ENCODE results near the gene ERH. TPM values are rescaled to one million over a fixed set of nuclear protein-coding genes. Genes with fewer than 3 reads are reported as not detected.

Gene ERH
- total and polyA plus RNA-seq, 2 donors (not counting 3 experiments of a cell fraction or from before 2014, with no cell fraction given) = 157 to 263 TPM

DNA sequence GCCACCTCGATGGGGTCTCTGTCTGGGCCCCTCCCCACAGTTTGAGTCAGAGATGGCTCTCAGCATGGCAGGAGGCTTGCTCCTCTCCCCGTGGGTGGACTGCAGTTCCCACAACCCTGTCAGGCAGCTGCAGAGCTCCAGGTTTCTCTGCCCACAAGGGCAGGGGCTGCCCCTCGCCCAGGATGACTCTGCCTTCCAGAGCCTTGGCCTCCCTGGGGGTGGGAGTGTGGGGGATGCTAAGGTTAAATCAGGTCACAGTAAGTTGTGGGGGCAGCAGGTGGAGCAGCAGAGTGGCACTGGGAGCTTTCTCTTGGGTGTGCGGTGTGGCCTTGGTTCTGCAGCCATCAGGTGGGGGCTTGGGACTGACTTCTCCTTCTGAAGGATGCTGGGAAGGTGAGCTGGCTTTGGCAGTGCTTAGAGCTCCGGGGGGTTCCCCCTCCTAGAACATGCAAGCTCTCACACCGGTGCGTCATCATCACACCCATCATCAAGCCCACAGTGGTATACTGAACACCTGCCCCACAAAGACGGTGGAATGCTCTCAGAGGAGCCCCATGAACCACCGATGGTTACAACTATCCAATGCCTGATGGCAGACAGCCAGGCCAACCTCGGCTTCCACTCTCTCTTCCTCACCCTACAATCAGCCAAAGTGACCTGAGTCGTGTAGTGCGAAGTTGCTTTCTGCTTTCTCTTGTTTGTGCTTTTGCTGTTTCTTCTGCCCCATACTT, 39.7 kb downstream of the ERH start:
- no peaks in the 10 kb centered on the region for H3K4me1 ChIP-seq (ENCODE audit: control insufficient read depth, extremely low read depth, insufficient read depth, low read length)
- no peak overlapping the region for H2AFZ ChIP-seq (ENCODE audit: low read depth, low read length)
- ChIA-PET POLR2A (no interaction called here), CTCF (interaction anchor here (1.2 to 4.2 kb wide), 4 partner anchors 11 to 116 kb away, joined by 3 to 18 read pairs (median 5); no protein-coding TSS in a partner anchor)
- H3K4me3 ChIP-seq (replicated peaks in 1 of 3; ENCODE audit: insufficient read depth in 1 of 3, low read depth in 1 of 3, low read length in 3 of 3) = no peak overlapping the region
- no TSS peak for BruUV-seq (replicated peaks)
- no peaks in the 10 kb centered on the region for H3K9me3 ChIP-seq (replicated peaks; ENCODE audit: control insufficient read depth, insufficient read depth, low read length)
- H3K9me1 ChIP-seq (replicated peaks; ENCODE audit: control insufficient read depth, extremely low read depth, insufficient read depth, low read length) = no peaks in the 10 kb centered on the region
- H3K27ac ChIP-seq (ENCODE audit: insufficient read depth, low read depth, low read length) = no peak overlapping the region
- H3K79me2 ChIP-seq (ENCODE audit: control insufficient read depth, insufficient read depth, low read length) = no peaks in the 10 kb centered on the region
- no peak for DNase-seq (ENCODE audit: low read depth, low spot score)
- no peaks in the 10 kb centered on the region for H4K20me1 ChIP-seq (replicated peaks; ENCODE audit: control insufficient read depth, extremely low read depth, insufficient read depth, low read length)
- H3K9ac ChIP-seq (replicated peaks; ENCODE audit: extremely low read depth, insufficient read depth, low read length) = no peak overlapping the region
- no peaks in the 10 kb centered on the region for H3K36me3 ChIP-seq (ENCODE audit: control insufficient read depth in 2 of 2, extremely low read depth in 1 of 2, insufficient read depth in 2 of 2, low read length in 2 of 2)
- dilution Hi-C loops (cut with MboI; ENCODE audit: extremely low pct_ligation_motif_present, low sequenced_read_pairs) = no loop called here
- FAIRE-seq = no peak
- no peak for TF ChIP-seq FOS (IDR thresholded peaks at IDR 0.05; ENCODE audit: borderline replicate concordance, insufficient read depth, low read length)
- TF ChIP-seq EZH2 (IDR thresholded peaks at IDR 0.05; ENCODE audit: borderline replicate concordance, low read depth, low read length, severe bottlenecking) = no peak
- TF ChIP-seq POLR2AphosphoS5 (IDR thresholded peaks at IDR 0.05; ENCODE audit: insufficient read depth, low read depth, low read length) = no peak
- no peak for TF ChIP-seq CTCF (IDR thresholded peaks at IDR 0.05; ENCODE audit: extremely low read depth in 1 of 2, insufficient read depth in 1 of 2, low read depth in 1 of 2, low read length in 2 of 2)
- TF ChIP-seq GATA2 (IDR thresholded peaks at IDR 0.05; ENCODE audit: insufficient read depth, insufficient read length, low read depth, low read length) = no peak
- TF ChIP-seq MYC (IDR thresholded peaks at IDR 0.05; ENCODE audit: low read depth, low read length) = no peak
- TF ChIP-seq POLR2A (IDR thresholded peaks at IDR 0.05; ENCODE audit: low read depth, low read length) = no peak
- no peak for TF ChIP-seq JUN (IDR thresholded peaks at IDR 0.05; ENCODE audit: borderline replicate concordance, insufficient read depth, insufficient read length, low read depth)
- TF ChIP-seq MAX (IDR thresholded peaks at IDR 0.05; ENCODE audit: insufficient read depth, insufficient read length) = no peak
- intact Hi-C loops (cut with micrococcal nuclease) = no loop called here
- H3K27me3 ChIP-seq (ENCODE audit: control insufficient read depth in 2 of 2, insufficient read depth in 2 of 2, low read length in 2 of 2) = peaks cover 2 to 5% of the 10 kb centered on the region in 2 experiments
- no peak overlapping the region for H3K4me2 ChIP-seq (ENCODE audit: insufficient read depth, low read length)
